Mesenchymal stem cell (in vitro differentiated cells and primary cell): ENCODE results near the gene PBOV1.

Experiments
- DNase-seq: peaks from one replicate; pipeline ENCODE4 v3.0.0-alpha.2; 2013
- H2AFZ ChIP-seq: one replicate; pipeline ENCODE4 v1.6.1; 2013; ENCODE audit warnings: low read depth, mild to moderate bottlenecking, control low read depth, inconsistent platforms, low read length, moderate library complexity
- H2AK5ac ChIP-seq: 2 replicates; pipeline ENCODE4 v1.6.1; 2013; ENCODE audit warnings: low read length, moderate library complexity, mild to moderate bottlenecking, inconsistent platforms; ENCODE audit not compliant: severe bottlenecking
- H2BK120ac ChIP-seq: one replicate; pipeline ENCODE4 v1.6.1; 2013; ENCODE audit warnings: low read depth, mild to moderate bottlenecking, inconsistent platforms, low read length, moderate library complexity
- H2BK12ac ChIP-seq, 2 experiments: one replicate each; pipeline ENCODE4 v1.6.1; 2013; ENCODE audit warnings: inconsistent platforms in 2 of 2, low read length in 2 of 2, mild to moderate bottlenecking in 2 of 2, moderate library complexity in 2 of 2, control low read depth in 1 of 2
- H2BK15ac ChIP-seq: one replicate; pipeline ENCODE4 v1.6.1; 2013; ENCODE audit warnings: mild to moderate bottlenecking, low read depth, inconsistent platforms; ENCODE audit not compliant: poor library complexity, severe bottlenecking
- H2BK5ac ChIP-seq: 2 replicates; pipeline ENCODE4 v1.6.1; 2013; ENCODE audit warnings: low read depth, mild to moderate bottlenecking, low read length, control low read depth, inconsistent platforms; ENCODE audit not compliant: poor library complexity, severe bottlenecking
- H3K14ac ChIP-seq, 2 experiments: one replicate each; pipeline ENCODE4 v1.6.1; 2013; ENCODE audit warnings: inconsistent platforms in 2 of 2, low read length in 2 of 2, control low read depth in 1 of 2, mild to moderate bottlenecking in 1 of 2, moderate library complexity in 1 of 2
- H3K18ac ChIP-seq, 2 experiments: one replicate each; pipeline ENCODE4 v1.6.1; 2013; ENCODE audit warnings: inconsistent platforms in 2 of 2, low read length in 2 of 2, control low read depth in 1 of 2, low read depth in 1 of 2, mild to moderate bottlenecking in 1 of 2
- H3K23ac ChIP-seq, 2 experiments: one replicate each; pipeline ENCODE4 v1.6.1; 2013; ENCODE audit warnings: inconsistent platforms in 2 of 2, low read length in 2 of 2, mild to moderate bottlenecking in 2 of 2, moderate library complexity in 2 of 2, control low read depth in 1 of 2
- H3K27ac ChIP-seq: 2 replicates; pipeline ENCODE4 v1.5.1; 2013; ENCODE audit warnings: mild to moderate bottlenecking, moderate library complexity, low read length, control low read depth, inconsistent platforms; ENCODE audit not compliant: poor library complexity, severe bottlenecking
- H3K27me3 ChIP-seq, 2 experiments: 2 replicates each; pipeline versions ENCODE4 v1.6.1 to v1.7.0; 2013; ENCODE audit warnings: low read length in 2 of 2, mild to moderate bottlenecking in 2 of 2, moderate library complexity in 2 of 2, control low read depth in 1 of 2, inconsistent platforms in 1 of 2; ENCODE audit not compliant: control insufficient read depth in 1 of 2, insufficient read depth in 1 of 2
- H3K36me3 ChIP-seq, 2 experiments: 2 replicates each; pipeline versions ENCODE4 v1.6.1 to v1.7.0; 2013; ENCODE audit warnings: low read length in 2 of 2, control low read depth in 1 of 2, inconsistent platforms in 1 of 2, low read depth in 1 of 2, mild to moderate bottlenecking in 1 of 2; ENCODE audit not compliant: insufficient read depth in 2 of 2, control insufficient read depth in 1 of 2
- H3K4ac ChIP-seq, 2 experiments: one replicate each; pipeline ENCODE4 v1.6.1; 2013; ENCODE audit warnings: inconsistent platforms in 2 of 2, low read length in 2 of 2, mild to moderate bottlenecking in 2 of 2, moderate library complexity in 2 of 2, control low read depth in 1 of 2, low read depth in 1 of 2
- H3K4me1 ChIP-seq: 2 replicates; pipeline ENCODE4 v1.6.1; 2013; ENCODE audit warnings: low read depth, low read length, control low read depth; ENCODE audit not compliant: control insufficient read depth, insufficient read depth
- H3K4me2 ChIP-seq: 2 replicates; pipeline ENCODE4 v1.6.1; 2013; ENCODE audit warnings: low read length, mild to moderate bottlenecking, inconsistent platforms; ENCODE audit not compliant: poor library complexity, severe bottlenecking
- H3K4me3 ChIP-seq, 2 experiments: 2 replicates each; pipeline versions ENCODE4 v1.5.1 to v1.7.0; 2013; ENCODE audit warnings: low read length in 2 of 2, mild to moderate bottlenecking in 2 of 2, control low read depth in 1 of 2, low read depth in 1 of 2; ENCODE audit not compliant: insufficient read depth in 1 of 2
- H3K79me1 ChIP-seq: replicated peaks from 2 replicates; pipeline ENCODE4 v1.6.1; 2013; ENCODE audit warnings: mild to moderate bottlenecking, control low read depth, low read length, inconsistent platforms; ENCODE audit not compliant: poor library complexity, severe bottlenecking
- H3K9ac ChIP-seq: 2 replicates; pipeline ENCODE4 v1.7.0; 2013; ENCODE audit warnings: mild to moderate bottlenecking, low read length, moderate library complexity
- H3K9me3 ChIP-seq: 2 replicates; pipeline ENCODE4 v1.7.0; 2013; ENCODE audit warnings: mild to moderate bottlenecking, low read length; ENCODE audit not compliant: control insufficient read depth
- H4K8ac ChIP-seq: one replicate; pipeline ENCODE4 v1.6.1; 2013; ENCODE audit warnings: inconsistent platforms, mild to moderate bottlenecking, low read length, moderate library complexity
- H4K91ac ChIP-seq: one replicate; pipeline ENCODE4 v1.6.1; 2013; ENCODE audit warnings: mild to moderate bottlenecking, low read length, inconsistent platforms
- WGBS: methylation state at CpG from one replicate; pipeline ENCODE4 v1.1.7; 2013; ENCODE audit warnings: mixed read lengths; 5-methylcytosine and 5-hydroxymethylcytosine counted together

PBOV1 gene

GRCh38 chr6:138187156-138187555 lies 31.1 kb downstream of the PBOV1 start:
- Histone ChIP-seq H3K36me3 (no peaks in the 10 kb centered on the region), H3K79me1 (no peaks in the 10 kb centered on the region), H2BK5ac (no peak overlapping the region), H4K8ac (no peak overlapping the region), H3K4ac (no peak overlapping the region), H3K18ac (no peak overlapping the region), H3K27me3 (peaks cover 4 to 36% of the 10 kb centered on the region in 2 experiments), H3K14ac (no peak overlapping the region), H2AK5ac (no peak overlapping the region), H4K91ac (no peak overlapping the region), H2AFZ (no peak overlapping the region), H3K27ac (no peak overlapping the region), H3K9me3 (no peaks in the 10 kb centered on the region), H3K4me3 (no peak overlapping the region), H3K23ac (no peak overlapping the region), H2BK120ac (no peak overlapping the region), H3K4me2 (no peak overlapping the region), H2BK15ac (peak overlapping the region; percentile 53), H2BK12ac (no peak overlapping the region), H3K9ac (no peak overlapping the region), H3K4me1 (no peaks in the 10 kb centered on the region)
- WGBS = 82% methylated on average over 4 of the region's 4 CpGs
- DNase-seq = no peak

DNA sequence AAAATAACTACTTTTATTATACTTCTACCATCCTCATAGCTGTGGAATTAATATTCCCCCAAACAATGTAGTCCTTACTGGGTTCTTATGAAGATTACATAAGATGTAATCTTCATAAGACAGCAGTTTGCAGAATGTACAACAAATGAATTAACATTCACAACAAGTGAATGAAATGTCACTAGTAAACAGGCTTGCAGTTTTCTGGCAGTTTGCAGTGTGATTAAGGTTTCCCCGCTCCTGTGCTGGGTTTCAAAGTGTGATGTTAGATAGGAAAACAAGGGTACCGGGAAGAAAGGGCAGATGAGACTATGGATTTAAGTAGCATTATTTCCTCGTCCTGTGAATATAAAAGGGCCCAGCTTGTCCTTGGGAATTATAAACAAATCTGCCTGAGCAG lies 34.1 kb downstream of the PBOV1 start:
- DNase-seq = no peak

GRCh38 chr6:138183790-138184134 lies 34.5 kb downstream of the PBOV1 start:
- H3K18ac ChIP-seq = no peak overlapping the region
- H2BK5ac ChIP-seq = no peak overlapping the region
- no peak for DNase-seq
- H3K9ac ChIP-seq = no peak overlapping the region
- peaks cover 4% of the 10 kb centered on the region for H3K9me3 ChIP-seq
- WGBS = 75% methylated on average over 4 of the region's 4 CpGs
- no peak overlapping the region for H3K4me3 ChIP-seq
- no peak overlapping the region for H4K8ac ChIP-seq
- H3K23ac ChIP-seq = no peak overlapping the region
- H3K27me3 ChIP-seq = peaks cover 0 to 21% of the 10 kb centered on the region in 2 experiments
- no peak overlapping the region for H2AK5ac ChIP-seq
- H3K4ac ChIP-seq = no peak overlapping the region
- no peaks in the 10 kb centered on the region for H3K79me1 ChIP-seq
- H3K4me2 ChIP-seq = no peak overlapping the region
- H2BK120ac ChIP-seq = no peak overlapping the region
- no peak overlapping the region for H2AFZ ChIP-seq
- H4K91ac ChIP-seq = no peak overlapping the region
- no peaks in the 10 kb centered on the region for H3K36me3 ChIP-seq
- no peak overlapping the region for H3K27ac ChIP-seq
- H2BK15ac ChIP-seq = no peak overlapping the region
- no peaks in the 10 kb centered on the region for H3K4me1 ChIP-seq
- H3K14ac ChIP-seq = peak overlapping the region in 1 of 2 experiments; percentile 11
- H2BK12ac ChIP-seq = no peak overlapping the region

More for the DNA sequence above, 34.1 kb downstream of the PBOV1 start:
- Histone ChIP-seq H2BK12ac (no peak overlapping the region), H2BK15ac (no peak overlapping the region), H3K79me1 (no peaks in the 10 kb centered on the region), H4K91ac (no peak overlapping the region), H3K4ac (no peak overlapping the region), H3K27ac (no peak overlapping the region), H3K27me3 (peaks cover 0 to 23% of the 10 kb centered on the region in 2 experiments), H2AFZ (no peak overlapping the region), H2BK120ac (no peak overlapping the region), H3K4me2 (no peak overlapping the region), H3K4me3 (no peak overlapping the region), H3K9me3 (no peaks in the 10 kb centered on the region), H3K23ac (no peak overlapping the region), H2AK5ac (no peak overlapping the region), H3K9ac (no peak overlapping the region), H3K18ac (no peak overlapping the region), H3K14ac (no peak overlapping the region), H4K8ac (no peak overlapping the region), H2BK5ac (no peak overlapping the region), H3K4me1 (no peaks in the 10 kb centered on the region), H3K36me3 (no peaks in the 10 kb centered on the region)
- WGBS = 76% methylated on average over 3 of the region's 3 CpGs

DNA sequence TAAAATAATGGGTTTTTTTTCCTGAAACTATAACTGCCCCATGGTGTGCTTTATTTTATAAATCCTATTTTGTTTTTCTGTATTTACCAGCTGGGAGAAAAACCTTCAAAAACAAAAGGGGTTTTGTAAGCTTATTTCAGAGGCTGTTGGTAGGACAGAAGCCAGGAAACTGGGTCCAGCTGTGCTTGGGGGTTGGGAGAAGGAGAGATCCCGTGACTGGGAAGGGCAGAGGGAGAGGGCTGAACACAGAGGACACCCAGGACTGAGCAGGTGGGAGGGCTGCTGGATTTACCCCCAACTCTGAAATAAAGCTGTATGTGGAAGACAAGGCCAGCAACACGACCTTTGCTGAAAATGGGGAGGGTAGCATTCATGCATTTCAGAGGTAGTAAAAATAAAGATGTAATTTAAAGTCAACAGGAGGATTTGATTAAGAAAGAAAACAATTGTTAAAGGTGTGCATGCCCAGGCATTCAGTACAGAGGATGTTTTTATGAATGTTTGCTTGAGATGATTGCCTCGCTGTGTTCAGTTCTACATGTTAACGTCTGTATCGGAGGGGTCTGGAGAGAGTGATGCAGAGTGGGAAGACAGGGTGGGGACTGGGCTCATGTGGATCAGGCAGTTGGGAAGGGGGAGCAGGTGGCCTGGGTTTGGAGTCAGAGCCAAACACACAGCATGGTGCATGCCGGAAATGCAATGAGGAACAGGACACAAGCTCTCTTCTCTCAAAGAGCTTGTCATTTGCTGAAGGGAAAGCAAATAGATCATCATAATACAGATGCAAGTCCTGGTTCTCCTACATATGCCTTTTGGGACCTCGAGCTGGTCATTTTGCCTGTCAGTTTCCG lies 35.1 kb downstream of the PBOV1 start:
- H2BK5ac ChIP-seq = no peak overlapping the region
- no peak overlapping the region for H3K4me2 ChIP-seq
- no peak for DNase-seq
- no peak overlapping the region for H3K4ac ChIP-seq
- H4K8ac ChIP-seq = no peak overlapping the region
- no peak overlapping the region for H2BK120ac ChIP-seq
- H3K4me3 ChIP-seq = no peak overlapping the region
- H3K27me3 ChIP-seq = peaks cover 0 to 15% of the 10 kb centered on the region in 2 experiments
- no peak overlapping the region for H2AK5ac ChIP-seq
- H3K36me3 ChIP-seq = no peaks in the 10 kb centered on the region
- H4K91ac ChIP-seq = no peak overlapping the region
- H3K14ac ChIP-seq = peak overlapping the region in 1 of 2 experiments; percentile 11
- no peak overlapping the region for H3K18ac ChIP-seq
- peaks cover 10% of the 10 kb centered on the region for H3K9me3 ChIP-seq
- no peak overlapping the region for H3K9ac ChIP-seq
- H2BK12ac ChIP-seq = peak overlapping the region in 1 of 2 experiments; percentile 37
- no peak overlapping the region for H3K27ac ChIP-seq
- no peak overlapping the region for H2AFZ ChIP-seq
- H3K23ac ChIP-seq = no peak overlapping the region
- H2BK15ac ChIP-seq = no peak overlapping the region
- no peaks in the 10 kb centered on the region for H3K79me1 ChIP-seq
- no peaks in the 10 kb centered on the region for H3K4me1 ChIP-seq
- WGBS = 70% methylated on average over 7 of the region's 8 CpGs
